ENCODE measurements around the gene EFHD1. TPM values are rescaled to one million over a fixed set of nuclear protein-coding genes. Genes with fewer than 3 reads are reported as not detected.

Gene EFHD1
- total and polyA plus RNA-seq, 2 experiments from 2014 or later = 3.4 to 6.4 TPM

GRCh38 chr2:232688201-232688600, 54.8 kb downstream of the EFHD1 start (continued):
- TF ChIP-seq ETS1 (IDR thresholded peaks at IDR 0.05) (no peak), EZH2phosphoT487 (IDR thresholded peaks at IDR 0.05; ENCODE audit: unreplicated experiment) (no peak), ZNF114 (CRISPR knock-in tag; IDR thresholded peaks at IDR 0.05) (no peak), JUNB (IDR thresholded peaks at IDR 0.05; ENCODE audit: unreplicated experiment) (no peak), ZNF331 (CRISPR knock-in tag; IDR thresholded peaks at IDR 0.05; ENCODE audit: low read depth) (no peak), CREB1 (CRISPR knock-in tag; IDR thresholded peaks at IDR 0.05; ENCODE audit: low read depth) (no peak)
- TF ChIP-seq, protein P1, sequence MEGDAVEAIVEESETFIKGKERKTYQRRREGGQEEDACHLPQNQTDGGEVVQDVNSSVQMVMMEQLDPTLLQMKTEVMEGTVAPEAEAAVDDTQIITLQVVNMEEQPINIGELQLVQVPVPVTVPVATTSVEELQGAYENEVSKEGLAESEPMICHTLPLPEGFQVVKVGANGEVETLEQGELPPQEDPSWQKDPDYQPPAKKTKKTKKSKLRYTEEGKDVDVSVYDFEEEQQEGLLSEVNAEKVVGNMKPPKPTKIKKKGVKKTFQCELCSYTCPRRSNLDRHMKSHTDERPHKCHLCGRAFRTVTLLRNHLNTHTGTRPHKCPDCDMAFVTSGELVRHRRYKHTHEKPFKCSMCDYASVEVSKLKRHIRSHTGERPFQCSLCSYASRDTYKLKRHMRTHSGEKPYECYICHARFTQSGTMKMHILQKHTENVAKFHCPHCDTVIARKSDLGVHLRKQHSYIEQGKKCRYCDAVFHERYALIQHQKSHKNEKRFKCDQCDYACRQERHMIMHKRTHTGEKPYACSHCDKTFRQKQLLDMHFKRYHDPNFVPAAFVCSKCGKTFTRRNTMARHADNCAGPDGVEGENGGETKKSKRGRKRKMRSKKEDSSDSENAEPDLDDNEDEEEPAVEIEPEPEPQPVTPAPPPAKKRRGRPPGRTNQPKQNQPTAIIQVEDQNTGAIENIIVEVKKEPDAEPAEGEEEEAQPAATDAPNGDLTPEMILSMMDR (conservative IDR thresholded peaks at IDR 0.05; ENCODE audit: low read depth in 2 of 2) = no peak

GRCh38 chr2:232689152-232689910, 55.9 kb downstream of the EFHD1 start:
- no peak overlapping the region for H3K4me3 Mint-ChIP-seq
- H3K4me3 ChIP-seq = no peak overlapping the region
- H3K4me2 ChIP-seq = no peak overlapping the region
- no peaks in the 10 kb centered on the region for H3K9me3 Mint-ChIP-seq
- no peaks in the 10 kb centered on the region for H3K4me1 Mint-ChIP-seq
- TF ChIP-seq EZH2phosphoT487 (IDR thresholded peaks at IDR 0.05; ENCODE audit: unreplicated experiment) (no peak), ZNF331 (CRISPR knock-in tag; IDR thresholded peaks at IDR 0.05; ENCODE audit: low read depth) (no peak), ZNF462 (CRISPR knock-in tag; IDR thresholded peaks at IDR 0.05) (no peak), STAT1 (IDR thresholded peaks at IDR 0.05; ENCODE audit: unreplicated experiment) (no peak), NANOG (IDR thresholded peaks at IDR 0.05; ENCODE audit: borderline replicate concordance) (no peak), POLR2AphosphoS5 (IDR thresholded peaks at IDR 0.05; ENCODE audit: low read depth) (no peak), CREB1 (CRISPR knock-in tag; IDR thresholded peaks at IDR 0.05; ENCODE audit: low read depth) (no peak), ETS1 (IDR thresholded peaks at IDR 0.05) (no peak), EZH2 (IDR thresholded peaks at IDR 0.05; ENCODE audit: low read depth, unreplicated experiment) (no peak)
- no peaks in the 10 kb centered on the region for H4K20me1 ChIP-seq (replicated peaks; ENCODE audit: insufficient read depth)
- peaks cover 6% of the 10 kb centered on the region for H3K27me3 Mint-ChIP-seq (ENCODE audit: insufficient read depth, low read depth, poor library complexity)
- H3K27ac ChIP-seq (ENCODE audit: low read depth) = no peak overlapping the region
- no peak for DNase-seq (ENCODE audit: low spot score)
- no peak for ATAC-seq
- H3K36me3 ChIP-seq (ENCODE audit: insufficient read depth) = no peaks in the 10 kb centered on the region
- H3F3A ChIP-seq (replicated peaks; ENCODE audit: low read depth) = no peaks in the 10 kb centered on the region
- no peaks in the 10 kb centered on the region for H3K79me2 ChIP-seq (replicated peaks; ENCODE audit: insufficient read depth)
- H3K4me1 ChIP-seq (ENCODE audit: insufficient read depth) = no peaks in the 10 kb centered on the region
- H3K27ac Mint-ChIP-seq = no peak overlapping the region
- H3K9me2 ChIP-seq (ENCODE audit: insufficient read depth) = no peaks in the 10 kb centered on the region
- no peaks in the 10 kb centered on the region for H3K27me3 ChIP-seq (ENCODE audit: insufficient read depth)
- H2AFZ ChIP-seq = no peak overlapping the region
- no peaks in the 10 kb centered on the region for H3K36me3 Mint-ChIP-seq (ENCODE audit: low read depth)

Measured in GM23338 (cell line).